GM13977 (cell line): ENCODE measurements around the gene SLC41A3.

Experiments
- DNase-seq: peaks from one replicate; pipeline ENCODE4 v3.0.0; 2012; ENCODE audit warnings: low spot score
- CTCF ChIP-seq: IDR thresholded peaks from 2 replicates; pipeline ENCODE4 v1.5.1; 2012; ENCODE audit warnings: mild to moderate bottlenecking, control low read depth; ENCODE audit not compliant: insufficient read depth; ENCODE audit errors: extremely low read depth, missing control alignments
- in situ Hi-C: fragments of 300-500 bp; cut with MboI; formaldehyde crosslinking; loops from one replicate; pipeline ENCODE4 v1.12.0; 2022; ENCODE audit warnings: low sequenced_read_pairs, low pct_unique_long_range_greater_than_20kb, mixed read lengths, inconsistent platforms; ENCODE audit not compliant: unreplicated experiment

The SLC41A3 gene

GRCh38 chr3:126033051-126033745 lies 50.7 kb downstream of the SLC41A3 start:
- no peak for DNase-seq
- in situ Hi-C loops: no loop called here
- TF ChIP-seq CTCF: no peak

- TF ChIP-seq CTCF: no peak
- no peak for DNase-seq
- in situ Hi-C loops: no loop called here
These were observed 51.9 kb downstream of the SLC41A3 start for GRCh38 chr3:126031981-126032471.

- no peak for DNase-seq
- in situ Hi-C loops: no loop called here
- TF ChIP-seq CTCF: no peak
These were observed 53.5 kb downstream of the SLC41A3 start for GRCh38 chr3:126030455-126030854.

GRCh38 chr3:126029241-126029640 lies 54.7 kb downstream of the SLC41A3 start:
- in situ Hi-C loops: no loop called here
- DNase-seq: no peak
- TF ChIP-seq CTCF: no peak

- in situ Hi-C loops: no loop called here
- no peak for TF ChIP-seq CTCF
- no peak for DNase-seq
These were observed 55.8 kb downstream of the SLC41A3 start for GRCh38 chr3:126028096-126028495.

GRCh38 chr3:126026761-126027160 lies 57.2 kb downstream of the SLC41A3 start:
- no peak for DNase-seq
- in situ Hi-C loops: no loop called here
- no peak for TF ChIP-seq CTCF

- in situ Hi-C loops: no loop called here
- no peak for DNase-seq
- TF ChIP-seq CTCF: no peak
These were observed 57.6 kb downstream of the SLC41A3 start for GRCh38 chr3:126026277-126026751.
